GM23338 (cell line): ENCODE measurements around the gene SCML1. TPM values are rescaled to one million over a fixed set of nuclear protein-coding genes. Genes with fewer than 3 reads are reported as not detected.

Source experiments
- ATAC-seq: fragments of 200-7000 bp; cut with Tn5 transposase; 3 replicates; pipeline ENCODE4 v1.9.1; 2020
- DNase-seq: peaks from one replicate; pipeline ENCODE4 v3.0.0-alpha.2; 2015; ENCODE audit warnings: low spot score
- H2AFZ ChIP-seq: fragments of 200-600 bp; sonication (generic); 2 replicates; pipeline ENCODE4 v1.8.0; 2016; ENCODE audit warnings: antibody characterized with exemption, mild to moderate bottlenecking, moderate library complexity
- H3F3A ChIP-seq: fragments of 200-600 bp; sonication (generic); replicated peaks from 2 replicates; pipeline ENCODE4 v1.8.0; 2017; ENCODE audit warnings: antibody characterized with exemption, mixed run types, low read depth
- H3K27ac ChIP-seq: fragments of 200-600 bp; sonication (generic); 2 replicates; pipeline ENCODE4 v1.6.1; 2016; ENCODE audit warnings: low read depth
- H3K27me3 ChIP-seq: fragments of 200-600 bp; sonication (generic); 2 replicates; pipeline ENCODE4 v1.8.0; 2016; ENCODE audit warnings: mild to moderate bottlenecking, mixed run types, moderate library complexity; ENCODE audit not compliant: insufficient read depth
- H3K36me3 ChIP-seq: fragments of 200-600 bp; sonication (generic); 2 replicates; pipeline ENCODE4 v1.8.0; 2016; ENCODE audit warnings: mild to moderate bottlenecking; ENCODE audit not compliant: insufficient read depth
- H3K4me1 ChIP-seq: fragments of 200-600 bp; sonication (generic); 2 replicates; pipeline ENCODE4 v1.8.0; 2016; ENCODE audit warnings: mild to moderate bottlenecking, moderate library complexity; ENCODE audit not compliant: insufficient read depth
- H3K4me2 ChIP-seq: fragments of 200-600 bp; sonication (generic); 2 replicates; pipeline ENCODE4 v1.7.1; 2017; ENCODE audit warnings: mixed run types
- H3K4me3 ChIP-seq: fragments of 200-600 bp; sonication (generic); 2 replicates; pipeline ENCODE4 v1.6.1; 2016; ENCODE audit warnings: mixed run types
- H3K79me2 ChIP-seq: fragments of 200-600 bp; sonication (generic); replicated peaks from 2 replicates; pipeline ENCODE4 v1.8.0; 2017; ENCODE audit warnings: mild to moderate bottlenecking; ENCODE audit not compliant: insufficient read depth
- H3K9me2 ChIP-seq: fragments of 200-600 bp; sonication (generic); 2 replicates; pipeline ENCODE4 v1.8.0; 2017; ENCODE audit not compliant: insufficient read depth
- H4K20me1 ChIP-seq: fragments of 200-600 bp; sonication (generic); replicated peaks from 2 replicates; pipeline ENCODE4 v1.8.0; 2017; ENCODE audit warnings: mild to moderate bottlenecking; ENCODE audit not compliant: insufficient read depth
- H3K27ac Mint-ChIP-seq: 2 replicates; pipeline ENCODE4 v1.8.0; 2020; ENCODE audit warnings: inconsistent platforms, mild to moderate bottlenecking, moderate library complexity, mixed read lengths
- H3K27me3 Mint-ChIP-seq: 3 replicates; pipeline ENCODE4 v1.8.0; 2022; ENCODE audit warnings: low read depth, mild to moderate bottlenecking, moderate library complexity, mixed read lengths, inconsistent platforms; ENCODE audit not compliant: insufficient read depth, poor library complexity
- H3K36me3 Mint-ChIP-seq: 3 replicates; pipeline ENCODE4 v1.8.0; 2021; ENCODE audit warnings: low read depth, mild to moderate bottlenecking, inconsistent platforms, moderate library complexity, mixed read lengths
- H3K4me1 Mint-ChIP-seq: 3 replicates; pipeline ENCODE4 v1.8.0; 2020; ENCODE audit warnings: mild to moderate bottlenecking, inconsistent platforms, mixed read lengths
- H3K4me3 Mint-ChIP-seq: 3 replicates; pipeline ENCODE4 v1.8.0; 2021; ENCODE audit warnings: moderate library complexity, mild to moderate bottlenecking, inconsistent platforms, mixed read lengths
- H3K9me3 Mint-ChIP-seq: 3 replicates; pipeline ENCODE4 v1.8.0; 2020; ENCODE audit warnings: moderate library complexity, mild to moderate bottlenecking, inconsistent platforms, mixed read lengths
- CREB1 ChIP-seq: fragments of 250-450 bp; sonication (Bioruptor Pico); IDR thresholded peaks from 2 replicates; pipeline ENCODE4 v1.5.0; 2020; ENCODE audit warnings: low read depth, mild to moderate bottlenecking, moderate library complexity
- EZH2 ChIP-seq: fragments of 200-600 bp; sonication (generic); IDR thresholded peaks from one replicate; pipeline ENCODE4 v1.8.0; 2017; ENCODE audit warnings: antibody characterized with exemption, mild to moderate bottlenecking, low read depth; ENCODE audit not compliant: unreplicated experiment
- EZH2phosphoT487 ChIP-seq: fragments of 200-600 bp; sonication (generic); IDR thresholded peaks from one replicate; pipeline ENCODE4 v1.8.1; 2018; ENCODE audit warnings: antibody characterized with exemption; ENCODE audit not compliant: unreplicated experiment
- JUNB ChIP-seq: IDR thresholded peaks from one replicate; pipeline ENCODE4 v1.6.1; 2016; ENCODE audit warnings: antibody characterized with exemption; ENCODE audit not compliant: unreplicated experiment
- NANOG ChIP-seq: IDR thresholded peaks from 2 replicates; pipeline ENCODE4 v1.6.1; 2016; ENCODE audit warnings: antibody characterized with exemption, borderline replicate concordance
- POLR2AphosphoS5 ChIP-seq: IDR thresholded peaks from 2 replicates; pipeline ENCODE4 v1.6.1; 2016; ENCODE audit warnings: antibody characterized with exemption, low read depth
- STAT1 ChIP-seq: IDR thresholded peaks from one replicate; pipeline ENCODE4 v1.6.1; 2016; ENCODE audit warnings: antibody characterized with exemption; ENCODE audit not compliant: unreplicated experiment
- ZNF114 ChIP-seq: fragments of 250-450 bp; sonication (Bioruptor Pico); IDR thresholded peaks from 2 replicates; pipeline ENCODE4 v1.5.0; 2020; ENCODE audit warnings: mild to moderate bottlenecking, moderate library complexity
- ZNF331 ChIP-seq: fragments of 250-450 bp; sonication (Bioruptor Pico); IDR thresholded peaks from 2 replicates; pipeline ENCODE4 v1.5.0; 2020; ENCODE audit warnings: low read depth, mild to moderate bottlenecking, moderate library complexity
- polyA plus RNA-seq: library from polyadenylated mRNA; unstranded; fragments of >200 nt; fragmentation: Nextera tagmentation; extraction: Ambion mirVana; gene quantifications from 2 replicates; pipeline ENCODE4 v1.2.1, GENCODE V29; 2016
- total RNA-seq: library from RNA; depleted of rRNA; stranded (reverse); fragments of >200 nt; shearing (Covaris generic); gene quantifications from 2 replicates; pipeline ENCODE4 v1.2.3, GENCODE V29; 2014
- TF ChIP-seq, protein P1 (sequence below): IDR thresholded peaks from 2 replicates; pipeline ENCODE4 v1.6.1; 2016; ENCODE audit warnings: antibody characterized with exemption
- TF ChIP-seq, protein P2 (sequence below): fragments of 250-450 bp; sonication (Bioruptor Pico); IDR thresholded peaks from 2 replicates; pipeline ENCODE4 v1.5.0; 2020; ENCODE audit warnings: mild to moderate bottlenecking, moderate library complexity
- TF ChIP-seq, protein P3 (sequence below), 2 experiments: fragments of 200-600 bp in 1 of 2; sonication (generic) in 1 of 2; conservative IDR thresholded peaks; 2 replicates each; pipeline versions ENCODE4 v1.5.1 to v1.6.1; 2016 to 2017; ENCODE audit warnings: antibody characterized with exemption in 2 of 2, low read depth in 2 of 2, mild to moderate bottlenecking in 2 of 2, moderate library complexity in 1 of 2
- TF ChIP-seq, protein P4 (sequence below): IDR thresholded peaks from one replicate; pipeline ENCODE4 v1.6.1; 2018; ENCODE audit warnings: antibody characterized with exemption; ENCODE audit not compliant: unreplicated experiment

SCML1 gene
- total and polyA plus RNA-seq, 2 experiments from 2014 or later = 5.4 to 6.4 TPM

DNA sequence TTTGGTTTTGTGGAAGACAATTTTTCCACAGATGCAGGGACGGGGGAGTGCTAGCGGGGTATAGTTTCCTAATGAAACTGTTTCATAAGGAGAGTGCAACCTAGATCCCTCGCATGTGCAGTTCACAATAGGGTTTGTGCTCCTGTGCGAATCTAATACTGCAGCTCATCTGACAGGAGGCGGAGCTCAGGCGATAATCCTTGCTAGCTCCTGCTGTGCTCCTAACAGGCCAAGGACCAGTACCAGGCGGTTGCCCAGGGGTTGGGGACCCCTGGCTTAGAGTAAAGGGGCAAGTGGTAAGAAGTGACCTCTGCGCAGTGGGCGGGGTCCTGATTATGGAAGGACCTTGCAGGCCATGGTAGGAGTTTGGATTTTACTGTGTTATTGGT is 3.8 kb downstream of the SCML1 start:
- Histone ChIP-seq H3K4me1 (no peaks in the 10 kb centered on the region), H3K4me3 (no peak overlapping the region), H4K20me1 (no peaks in the 10 kb centered on the region), H3K79me2 (no peaks in the 10 kb centered on the region), H3K36me3 (no peaks in the 10 kb centered on the region), H3K27me3 (peaks cover 24% of the 10 kb centered on the region), H2AFZ (no peak overlapping the region), H3K4me2 (no peak overlapping the region), H3K9me2 (no peaks in the 10 kb centered on the region), H3K27ac (no peak overlapping the region), H3F3A (no peaks in the 10 kb centered on the region)
- no peaks in the 10 kb centered on the region for H3K36me3 Mint-ChIP-seq
- TF ChIP-seq, protein P1, sequence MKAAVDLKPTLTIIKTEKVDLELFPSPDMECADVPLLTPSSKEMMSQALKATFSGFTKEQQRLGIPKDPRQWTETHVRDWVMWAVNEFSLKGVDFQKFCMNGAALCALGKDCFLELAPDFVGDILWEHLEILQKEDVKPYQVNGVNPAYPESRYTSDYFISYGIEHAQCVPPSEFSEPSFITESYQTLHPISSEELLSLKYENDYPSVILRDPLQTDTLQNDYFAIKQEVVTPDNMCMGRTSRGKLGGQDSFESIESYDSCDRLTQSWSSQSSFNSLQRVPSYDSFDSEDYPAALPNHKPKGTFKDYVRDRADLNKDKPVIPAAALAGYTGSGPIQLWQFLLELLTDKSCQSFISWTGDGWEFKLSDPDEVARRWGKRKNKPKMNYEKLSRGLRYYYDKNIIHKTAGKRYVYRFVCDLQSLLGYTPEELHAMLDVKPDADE = no peak
- TF ChIP-seq NANOG (no peak), EZH2 (no peak), CREB1 (no peak), POLR2AphosphoS5 (no peak), ZNF331 (CRISPR knock-in tag) (no peak), EZH2phosphoT487 (no peak), JUNB (no peak), STAT1 (no peak), ZNF114 (no peak)
- TF ChIP-seq, protein P2, sequence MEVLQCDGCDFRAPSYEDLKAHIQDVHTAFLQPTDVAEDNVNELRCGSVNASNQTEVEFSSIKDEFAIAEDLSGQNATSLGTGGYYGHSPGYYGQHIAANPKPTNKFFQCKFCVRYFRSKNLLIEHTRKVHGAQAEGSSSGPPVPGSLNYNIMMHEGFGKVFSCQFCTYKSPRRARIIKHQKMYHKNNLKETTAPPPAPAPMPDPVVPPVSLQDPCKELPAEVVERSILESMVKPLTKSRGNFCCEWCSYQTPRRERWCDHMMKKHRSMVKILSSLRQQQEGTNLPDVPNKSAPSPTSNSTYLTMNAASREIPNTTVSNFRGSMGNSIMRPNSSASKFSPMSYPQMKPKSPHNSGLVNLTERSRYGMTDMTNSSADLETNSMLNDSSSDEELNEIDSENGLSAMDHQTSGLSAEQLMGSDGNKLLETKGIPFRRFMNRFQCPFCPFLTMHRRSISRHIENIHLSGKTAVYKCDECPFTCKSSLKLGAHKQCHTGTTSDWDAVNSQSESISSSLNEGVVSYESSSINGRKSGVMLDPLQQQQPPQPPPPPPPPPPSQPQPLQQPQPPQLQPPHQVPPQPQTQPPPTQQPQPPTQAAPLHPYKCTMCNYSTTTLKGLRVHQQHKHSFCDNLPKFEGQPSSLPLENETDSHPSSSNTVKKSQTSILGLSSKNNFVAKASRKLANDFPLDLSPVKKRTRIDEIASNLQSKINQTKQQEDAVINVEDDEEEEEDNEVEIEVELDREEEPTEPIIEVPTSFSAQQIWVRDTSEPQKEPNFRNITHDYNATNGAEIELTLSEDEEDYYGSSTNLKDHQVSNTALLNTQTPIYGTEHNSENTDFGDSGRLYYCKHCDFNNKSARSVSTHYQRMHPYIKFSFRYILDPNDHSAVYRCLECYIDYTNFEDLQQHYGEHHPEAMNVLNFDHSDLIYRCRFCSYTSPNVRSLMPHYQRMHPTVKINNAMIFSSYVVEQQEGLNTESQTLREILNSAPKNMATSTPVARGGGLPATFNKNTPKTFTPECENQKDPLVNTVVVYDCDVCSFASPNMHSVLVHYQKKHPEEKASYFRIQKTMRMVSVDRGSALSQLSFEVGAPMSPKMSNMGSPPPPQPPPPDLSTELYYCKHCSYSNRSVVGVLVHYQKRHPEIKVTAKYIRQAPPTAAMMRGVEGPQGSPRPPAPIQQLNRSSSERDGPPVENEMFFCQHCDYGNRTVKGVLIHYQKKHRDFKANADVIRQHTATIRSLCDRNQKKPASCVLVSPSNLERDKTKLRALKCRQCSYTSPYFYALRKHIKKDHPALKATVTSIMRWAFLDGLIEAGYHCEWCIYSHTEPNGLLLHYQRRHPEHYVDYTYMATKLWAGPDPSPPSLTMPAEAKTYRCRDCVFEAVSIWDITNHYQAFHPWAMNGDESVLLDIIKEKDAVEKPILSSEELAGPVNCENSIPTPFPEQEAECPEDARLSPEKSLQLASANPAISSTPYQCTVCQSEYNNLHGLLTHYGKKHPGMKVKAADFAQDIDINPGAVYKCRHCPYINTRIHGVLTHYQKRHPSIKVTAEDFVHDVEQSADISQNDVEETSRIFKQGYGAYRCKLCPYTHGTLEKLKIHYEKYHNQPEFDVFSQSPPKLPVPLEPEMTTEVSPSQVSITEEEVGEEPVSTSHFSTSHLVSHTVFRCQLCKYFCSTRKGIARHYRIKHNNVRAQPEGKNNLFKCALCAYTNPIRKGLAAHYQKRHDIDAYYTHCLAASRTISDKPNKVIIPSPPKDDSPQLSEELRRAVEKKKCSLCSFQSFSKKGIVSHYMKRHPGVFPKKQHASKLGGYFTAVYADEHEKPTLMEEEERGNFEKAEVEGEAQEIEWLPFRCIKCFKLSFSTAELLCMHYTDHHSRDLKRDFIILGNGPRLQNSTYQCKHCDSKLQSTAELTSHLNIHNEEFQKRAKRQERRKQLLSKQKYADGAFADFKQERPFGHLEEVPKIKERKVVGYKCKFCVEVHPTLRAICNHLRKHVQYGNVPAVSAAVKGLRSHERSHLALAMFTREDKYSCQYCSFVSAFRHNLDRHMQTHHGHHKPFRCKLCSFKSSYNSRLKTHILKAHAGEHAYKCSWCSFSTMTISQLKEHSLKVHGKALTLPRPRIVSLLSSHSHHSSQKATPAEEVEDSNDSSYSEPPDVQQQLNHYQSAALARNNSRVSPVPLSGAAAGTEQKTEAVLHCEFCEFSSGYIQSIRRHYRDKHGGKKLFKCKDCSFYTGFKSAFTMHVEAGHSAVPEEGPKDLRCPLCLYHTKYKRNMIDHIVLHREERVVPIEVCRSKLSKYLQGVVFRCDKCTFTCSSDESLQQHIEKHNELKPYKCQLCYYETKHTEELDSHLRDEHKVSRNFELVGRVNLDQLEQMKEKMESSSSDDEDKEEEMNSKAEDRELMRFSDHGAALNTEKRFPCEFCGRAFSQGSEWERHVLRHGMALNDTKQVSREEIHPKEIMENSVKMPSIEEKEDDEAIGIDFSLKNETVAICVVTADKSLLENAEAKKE = no peak
- TF ChIP-seq, protein P3, sequence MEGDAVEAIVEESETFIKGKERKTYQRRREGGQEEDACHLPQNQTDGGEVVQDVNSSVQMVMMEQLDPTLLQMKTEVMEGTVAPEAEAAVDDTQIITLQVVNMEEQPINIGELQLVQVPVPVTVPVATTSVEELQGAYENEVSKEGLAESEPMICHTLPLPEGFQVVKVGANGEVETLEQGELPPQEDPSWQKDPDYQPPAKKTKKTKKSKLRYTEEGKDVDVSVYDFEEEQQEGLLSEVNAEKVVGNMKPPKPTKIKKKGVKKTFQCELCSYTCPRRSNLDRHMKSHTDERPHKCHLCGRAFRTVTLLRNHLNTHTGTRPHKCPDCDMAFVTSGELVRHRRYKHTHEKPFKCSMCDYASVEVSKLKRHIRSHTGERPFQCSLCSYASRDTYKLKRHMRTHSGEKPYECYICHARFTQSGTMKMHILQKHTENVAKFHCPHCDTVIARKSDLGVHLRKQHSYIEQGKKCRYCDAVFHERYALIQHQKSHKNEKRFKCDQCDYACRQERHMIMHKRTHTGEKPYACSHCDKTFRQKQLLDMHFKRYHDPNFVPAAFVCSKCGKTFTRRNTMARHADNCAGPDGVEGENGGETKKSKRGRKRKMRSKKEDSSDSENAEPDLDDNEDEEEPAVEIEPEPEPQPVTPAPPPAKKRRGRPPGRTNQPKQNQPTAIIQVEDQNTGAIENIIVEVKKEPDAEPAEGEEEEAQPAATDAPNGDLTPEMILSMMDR (conservative IDR thresholded peaks at IDR 0.05; ENCODE audit: low read depth in 2 of 2) = no peak
- TF ChIP-seq, protein P4, sequence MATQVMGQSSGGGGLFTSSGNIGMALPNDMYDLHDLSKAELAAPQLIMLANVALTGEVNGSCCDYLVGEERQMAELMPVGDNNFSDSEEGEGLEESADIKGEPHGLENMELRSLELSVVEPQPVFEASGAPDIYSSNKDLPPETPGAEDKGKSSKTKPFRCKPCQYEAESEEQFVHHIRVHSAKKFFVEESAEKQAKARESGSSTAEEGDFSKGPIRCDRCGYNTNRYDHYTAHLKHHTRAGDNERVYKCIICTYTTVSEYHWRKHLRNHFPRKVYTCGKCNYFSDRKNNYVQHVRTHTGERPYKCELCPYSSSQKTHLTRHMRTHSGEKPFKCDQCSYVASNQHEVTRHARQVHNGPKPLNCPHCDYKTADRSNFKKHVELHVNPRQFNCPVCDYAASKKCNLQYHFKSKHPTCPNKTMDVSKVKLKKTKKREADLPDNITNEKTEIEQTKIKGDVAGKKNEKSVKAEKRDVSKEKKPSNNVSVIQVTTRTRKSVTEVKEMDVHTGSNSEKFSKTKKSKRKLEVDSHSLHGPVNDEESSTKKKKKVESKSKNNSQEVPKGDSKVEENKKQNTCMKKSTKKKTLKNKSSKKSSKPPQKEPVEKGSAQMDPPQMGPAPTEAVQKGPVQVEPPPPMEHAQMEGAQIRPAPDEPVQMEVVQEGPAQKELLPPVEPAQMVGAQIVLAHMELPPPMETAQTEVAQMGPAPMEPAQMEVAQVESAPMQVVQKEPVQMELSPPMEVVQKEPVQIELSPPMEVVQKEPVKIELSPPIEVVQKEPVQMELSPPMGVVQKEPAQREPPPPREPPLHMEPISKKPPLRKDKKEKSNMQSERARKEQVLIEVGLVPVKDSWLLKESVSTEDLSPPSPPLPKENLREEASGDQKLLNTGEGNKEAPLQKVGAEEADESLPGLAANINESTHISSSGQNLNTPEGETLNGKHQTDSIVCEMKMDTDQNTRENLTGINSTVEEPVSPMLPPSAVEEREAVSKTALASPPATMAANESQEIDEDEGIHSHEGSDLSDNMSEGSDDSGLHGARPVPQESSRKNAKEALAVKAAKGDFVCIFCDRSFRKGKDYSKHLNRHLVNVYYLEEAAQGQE = no peak
- peaks cover 20% of the 10 kb centered on the region for H3K27me3 Mint-ChIP-seq
- H3K4me1 Mint-ChIP-seq = peaks cover 8% of the 10 kb centered on the region; the same call in 2 of the 3 replicates
- no peak overlapping the region for H3K4me3 Mint-ChIP-seq
- no peak overlapping the region for H3K27ac Mint-ChIP-seq
- no peaks in the 10 kb centered on the region for H3K9me3 Mint-ChIP-seq
- no peak for ATAC-seq
- no peak for DNase-seq
